ENCODE measurements around the gene IFNLR1. TPM values are rescaled to one million over a fixed set of nuclear protein-coding genes. Genes with fewer than 3 reads are reported as not detected.

Gene IFNLR1
- total and polyA plus RNA-seq, 2 experiments from 2014 or later = 6.4 to 7.5 TPM

- Histone ChIP-seq H3K4me1 (ENCODE audit: insufficient read depth) (no peaks in the 10 kb centered on the region), H2AFZ (no peak overlapping the region), H3K79me2 (no peaks in the 10 kb centered on the region), H3K4me3 (no peak overlapping the region), H4K20me1 (ENCODE audit: insufficient read depth, poor library complexity, severe bottlenecking) (no peaks in the 10 kb centered on the region), H3K27me3 (no peaks in the 10 kb centered on the region), H3K9me3 (ENCODE audit: low read depth) (no peaks in the 10 kb centered on the region), H3K27ac (no peak overlapping the region), H3K36me3 (replicated peaks; ENCODE audit: insufficient read depth, low read depth) (peaks cover 5% of the 10 kb centered on the region), H3K9me2 (replicated peaks; ENCODE audit: insufficient read depth) (no peaks in the 10 kb centered on the region), H3K4me2 (no peak overlapping the region)
- no peak for TF ChIP-seq EZH2 (IDR thresholded peaks at IDR 0.05; ENCODE audit: borderline replicate concordance)
- TF ChIP-seq CTCF (IDR thresholded peaks at IDR 0.05; ENCODE audit: poor library complexity) = no peak
- TF ChIP-seq EZH2phosphoT487 (IDR thresholded peaks at IDR 0.05; ENCODE audit: low read depth, severe bottlenecking, unreplicated experiment) = no peak
- no peak for DNase-seq (ENCODE audit: low spot score)
- 100% methylated on average over 2 of the region's 2 CpGs for WGBS (ENCODE audit: low lambda C conversion rate, missing lambda C conversion rate)
Observed at GRCh38 chr1:24165500-24165899, 21.6 kb downstream of the IFNLR1 start.

GRCh38 chr1:24164004-24164403 is 23.1 kb downstream of the IFNLR1 start:
- TF ChIP-seq EZH2phosphoT487 (IDR thresholded peaks at IDR 0.05; ENCODE audit: low read depth, severe bottlenecking, unreplicated experiment) = no peak
- TF ChIP-seq CTCF (IDR thresholded peaks at IDR 0.05; ENCODE audit: poor library complexity) = no peak
- TF ChIP-seq EZH2 (IDR thresholded peaks at IDR 0.05; ENCODE audit: borderline replicate concordance) = no peak
- no peaks in the 10 kb centered on the region for H3K9me2 ChIP-seq (replicated peaks; ENCODE audit: insufficient read depth)
- H4K20me1 ChIP-seq (ENCODE audit: insufficient read depth, poor library complexity, severe bottlenecking) = no peaks in the 10 kb centered on the region
- H3K79me2 ChIP-seq = no peaks in the 10 kb centered on the region
- no peak overlapping the region for H3K27ac ChIP-seq
- H3K9me3 ChIP-seq (ENCODE audit: low read depth) = no peaks in the 10 kb centered on the region
- H3K4me2 ChIP-seq = no peak overlapping the region
- no peaks in the 10 kb centered on the region for H3K27me3 ChIP-seq
- 78% methylated on average over 3 of the region's 3 CpGs for whole genome bisulfite sequencing (ENCODE audit: low lambda C conversion rate, missing lambda C conversion rate)
- H2AFZ ChIP-seq = no peak overlapping the region
- no peaks in the 10 kb centered on the region for H3K4me1 ChIP-seq (ENCODE audit: insufficient read depth)
- H3K4me3 ChIP-seq = no peak overlapping the region
- peaks cover 5% of the 10 kb centered on the region for H3K36me3 ChIP-seq (replicated peaks; ENCODE audit: insufficient read depth, low read depth)
- DNase-seq (ENCODE audit: low spot score) = no peak

- no peak overlapping the region for H2AFZ ChIP-seq
- no peak overlapping the region for H3K4me3 ChIP-seq
- H3K4me1 ChIP-seq (ENCODE audit: insufficient read depth) = no peaks in the 10 kb centered on the region
- H3K36me3 ChIP-seq (replicated peaks; ENCODE audit: insufficient read depth, low read depth) = peaks cover 5% of the 10 kb centered on the region
- H3K4me2 ChIP-seq = no peak overlapping the region
- WGBS (ENCODE audit: low lambda C conversion rate, missing lambda C conversion rate) = 59% methylated on average over 5 of the region's 5 CpGs
- no peaks in the 10 kb centered on the region for H3K9me2 ChIP-seq (replicated peaks; ENCODE audit: insufficient read depth)
- TF ChIP-seq CTCF (IDR thresholded peaks at IDR 0.05; ENCODE audit: poor library complexity) (no peak), EZH2phosphoT487 (IDR thresholded peaks at IDR 0.05; ENCODE audit: low read depth, severe bottlenecking, unreplicated experiment) (no peak), EZH2 (IDR thresholded peaks at IDR 0.05; ENCODE audit: borderline replicate concordance) (no peak)
- H4K20me1 ChIP-seq (ENCODE audit: insufficient read depth, poor library complexity, severe bottlenecking) = no peaks in the 10 kb centered on the region
- H3K79me2 ChIP-seq = no peaks in the 10 kb centered on the region
- no peaks in the 10 kb centered on the region for H3K9me3 ChIP-seq (ENCODE audit: low read depth)
- H3K27ac ChIP-seq = no peak overlapping the region
- H3K27me3 ChIP-seq = no peaks in the 10 kb centered on the region
- no peak for DNase-seq (ENCODE audit: low spot score)
Observed at GRCh38 chr1:24162201-24162600, 24.9 kb downstream of the IFNLR1 start.

- Histone ChIP-seq H4K20me1 (ENCODE audit: insufficient read depth, poor library complexity, severe bottlenecking) (no peaks in the 10 kb centered on the region), H3K4me1 (ENCODE audit: insufficient read depth) (no peaks in the 10 kb centered on the region), H3K27me3 (no peaks in the 10 kb centered on the region), H3K79me2 (no peaks in the 10 kb centered on the region), H3K9me3 (ENCODE audit: low read depth) (no peaks in the 10 kb centered on the region), H3K9me2 (replicated peaks; ENCODE audit: insufficient read depth) (no peaks in the 10 kb centered on the region), H3K36me3 (replicated peaks; ENCODE audit: insufficient read depth, low read depth) (peaks cover 5% of the 10 kb centered on the region), H3K4me3 (no peak overlapping the region), H3K4me2 (no peak overlapping the region), H3K27ac (no peak overlapping the region), H2AFZ (no peak overlapping the region)
- TF ChIP-seq EZH2phosphoT487 (IDR thresholded peaks at IDR 0.05; ENCODE audit: low read depth, severe bottlenecking, unreplicated experiment) (no peak), EZH2 (IDR thresholded peaks at IDR 0.05; ENCODE audit: borderline replicate concordance) (no peak), CTCF (IDR thresholded peaks at IDR 0.05; ENCODE audit: poor library complexity) (no peak)
- DNase-seq (ENCODE audit: low spot score) = no peak
- 88% methylated on average over 4 of the region's 4 CpGs for WGBS (ENCODE audit: low lambda C conversion rate, missing lambda C conversion rate)
Observed at GRCh38 chr1:24161270-24161669, 25.8 kb downstream of the IFNLR1 start.
